ENCODE measurements around the gene PDXK. TPM values are rescaled to one million over a fixed set of nuclear protein-coding genes. Genes with fewer than 3 reads are reported as not detected.

PDXK gene
- total RNA-seq, 1 experiment from 2014 or later = 114 TPM

DNA sequence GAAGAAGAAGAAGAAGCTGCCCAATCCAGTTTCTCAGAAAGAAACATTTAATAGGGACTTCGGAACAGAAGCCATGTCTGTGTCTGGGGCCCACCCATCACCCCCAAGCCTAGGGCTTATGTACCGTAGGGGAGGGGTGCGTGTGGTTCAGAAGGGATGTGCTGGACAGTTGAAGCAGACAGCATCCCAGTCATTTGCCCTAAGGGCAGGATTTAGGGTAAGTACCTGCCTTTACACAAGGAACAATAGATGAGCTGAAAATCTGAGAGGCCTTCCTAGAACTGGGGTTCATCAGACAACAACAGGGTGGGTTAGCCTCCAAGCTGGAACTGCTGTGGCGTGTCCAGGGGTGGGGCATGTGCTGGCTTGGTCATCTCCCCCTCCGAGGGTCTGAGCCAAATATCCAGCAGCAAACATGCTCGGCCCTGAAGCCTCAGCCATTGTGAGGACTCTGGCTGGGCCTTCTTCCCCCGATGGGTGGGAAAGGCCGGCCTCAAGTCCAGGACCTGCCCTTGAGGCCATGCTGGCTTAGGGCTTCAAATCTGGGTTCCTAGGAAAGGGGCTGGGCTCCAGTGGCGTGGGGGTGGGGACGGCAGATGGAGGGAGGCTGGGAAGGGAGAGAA is 45.1 kb downstream of the PDXK start:
- no peak overlapping the region for H3K27ac ChIP-seq (ENCODE audit: low read depth, low read length, poor library complexity, severe bottlenecking)
- ChIA-PET POLR2A (ENCODE audit: low non-redundant PET) (no interaction called here), CTCF (no interaction called here)
- H3K9me3 ChIP-seq (ENCODE audit: low read depth, low read length, poor library complexity, severe bottlenecking) = no peaks in the 10 kb centered on the region
- DNase-seq (ENCODE audit: low spot score) = no peak
- H3K4me3 ChIP-seq (ENCODE audit: low read depth, low read length, poor library complexity, severe bottlenecking) = no peak overlapping the region
- peaks cover 3% of the 10 kb centered on the region for H3K36me3 ChIP-seq (ENCODE audit: insufficient read depth, low read length, poor library complexity, severe bottlenecking)
- intact Hi-C loops (cut with micrococcal nuclease; ENCODE audit: unreplicated experiment) = no loop called here
- BruUV-seq (replicated peaks) = no TSS peak
- H3K4me1 ChIP-seq (ENCODE audit: insufficient read depth, low read length, poor library complexity, severe bottlenecking) = no peaks in the 10 kb centered on the region
- no peaks in the 10 kb centered on the region for H3K27me3 ChIP-seq (replicated peaks; ENCODE audit: insufficient read depth, low read depth, low read length, poor library complexity)
- no peak for TF ChIP-seq EZH2 (IDR thresholded peaks at IDR 0.05; ENCODE audit: borderline replicate concordance, low read depth, low read length, poor library complexity, severe bottlenecking)
- TF ChIP-seq, protein P1, sequence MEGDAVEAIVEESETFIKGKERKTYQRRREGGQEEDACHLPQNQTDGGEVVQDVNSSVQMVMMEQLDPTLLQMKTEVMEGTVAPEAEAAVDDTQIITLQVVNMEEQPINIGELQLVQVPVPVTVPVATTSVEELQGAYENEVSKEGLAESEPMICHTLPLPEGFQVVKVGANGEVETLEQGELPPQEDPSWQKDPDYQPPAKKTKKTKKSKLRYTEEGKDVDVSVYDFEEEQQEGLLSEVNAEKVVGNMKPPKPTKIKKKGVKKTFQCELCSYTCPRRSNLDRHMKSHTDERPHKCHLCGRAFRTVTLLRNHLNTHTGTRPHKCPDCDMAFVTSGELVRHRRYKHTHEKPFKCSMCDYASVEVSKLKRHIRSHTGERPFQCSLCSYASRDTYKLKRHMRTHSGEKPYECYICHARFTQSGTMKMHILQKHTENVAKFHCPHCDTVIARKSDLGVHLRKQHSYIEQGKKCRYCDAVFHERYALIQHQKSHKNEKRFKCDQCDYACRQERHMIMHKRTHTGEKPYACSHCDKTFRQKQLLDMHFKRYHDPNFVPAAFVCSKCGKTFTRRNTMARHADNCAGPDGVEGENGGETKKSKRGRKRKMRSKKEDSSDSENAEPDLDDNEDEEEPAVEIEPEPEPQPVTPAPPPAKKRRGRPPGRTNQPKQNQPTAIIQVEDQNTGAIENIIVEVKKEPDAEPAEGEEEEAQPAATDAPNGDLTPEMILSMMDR (conservative IDR thresholded peaks at IDR 0.05; ENCODE audit: low read depth, low read length) = no peak

DNA sequence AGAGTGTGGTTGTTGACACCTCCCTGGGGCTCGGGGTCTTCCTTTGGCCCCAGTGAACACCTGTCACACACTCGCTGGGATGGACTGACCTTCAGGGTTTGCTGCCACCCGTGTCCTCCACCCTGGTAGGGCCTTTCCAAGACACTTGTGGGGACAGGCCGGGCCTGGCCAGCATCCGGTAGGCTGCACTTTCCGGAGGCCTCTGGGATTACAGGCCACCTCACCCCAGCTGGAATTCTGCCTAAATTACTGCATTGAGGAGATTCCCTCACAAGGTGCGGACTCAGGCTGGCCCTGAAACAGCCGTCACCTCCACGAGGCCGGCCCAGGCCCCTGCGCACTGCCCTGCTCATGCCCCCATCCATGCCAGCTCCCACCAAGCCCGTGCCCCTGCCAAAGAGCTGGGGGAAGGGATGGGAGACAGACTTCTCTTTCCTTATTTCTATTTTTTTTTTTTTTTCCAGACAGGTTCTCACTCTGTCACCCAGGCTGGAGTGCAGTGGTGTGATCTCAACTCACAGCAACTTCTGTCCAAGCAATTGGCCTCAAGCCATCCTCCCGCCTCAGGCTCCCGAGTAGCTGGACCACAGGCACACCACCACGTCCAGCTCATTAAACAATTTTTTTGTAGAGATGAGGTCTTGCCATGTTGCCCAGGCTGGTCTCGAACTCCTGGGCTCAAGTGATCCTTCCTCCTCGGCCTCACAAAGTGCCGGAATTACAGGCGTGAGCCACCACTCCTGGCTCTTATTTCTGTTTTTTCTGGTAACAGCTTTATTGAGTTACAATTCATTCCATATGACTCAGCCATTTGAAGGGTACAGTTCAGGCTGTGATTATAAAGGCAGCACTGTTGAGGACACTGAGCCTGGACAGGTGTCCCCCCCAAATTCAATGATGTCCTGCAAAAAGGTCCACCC is 45.9 kb downstream of the PDXK start:
- no peak for DNase-seq (ENCODE audit: low spot score)
- H3K27ac ChIP-seq (ENCODE audit: low read depth, low read length, poor library complexity, severe bottlenecking) = no peak overlapping the region
- no peak for TF ChIP-seq EZH2 (IDR thresholded peaks at IDR 0.05; ENCODE audit: borderline replicate concordance, low read depth, low read length, poor library complexity, severe bottlenecking)
- TF ChIP-seq, protein P1 (conservative IDR thresholded peaks at IDR 0.05; ENCODE audit: low read depth, low read length) = no peak
- intact Hi-C loops (cut with micrococcal nuclease; ENCODE audit: unreplicated experiment) = no loop called here
- H3K9me3 ChIP-seq (ENCODE audit: low read depth, low read length, poor library complexity, severe bottlenecking) = no peaks in the 10 kb centered on the region
- no peaks in the 10 kb centered on the region for H3K27me3 ChIP-seq (replicated peaks; ENCODE audit: insufficient read depth, low read depth, low read length, poor library complexity)
- no TSS peak for BruUV-seq (replicated peaks)
- no peaks in the 10 kb centered on the region for H3K4me1 ChIP-seq (ENCODE audit: insufficient read depth, low read length, poor library complexity, severe bottlenecking)
- H3K36me3 ChIP-seq (ENCODE audit: insufficient read depth, low read length, poor library complexity, severe bottlenecking) = peaks cover 3% of the 10 kb centered on the region
- no peak overlapping the region for H3K4me3 ChIP-seq (ENCODE audit: low read depth, low read length, poor library complexity, severe bottlenecking)
- ChIA-PET POLR2A (ENCODE audit: low non-redundant PET) (no interaction called here), CTCF (no interaction called here)

GRCh38 chr21:43766734-43767497 is 48.0 kb downstream of the PDXK start:
- ChIA-PET POLR2A (ENCODE audit: low non-redundant PET) (no interaction called here), CTCF (interaction anchor here (0.6 kb wide), 1 partner anchor 38 kb away, joined by 4 read pairs; no protein-coding TSS in a partner anchor)
- no peaks in the 10 kb centered on the region for H3K9me3 ChIP-seq (ENCODE audit: low read depth, low read length, poor library complexity, severe bottlenecking)
- TF ChIP-seq EZH2 (IDR thresholded peaks at IDR 0.05; ENCODE audit: borderline replicate concordance, low read depth, low read length, poor library complexity, severe bottlenecking) = no peak
- TF ChIP-seq, protein P1 (conservative IDR thresholded peaks at IDR 0.05; ENCODE audit: low read depth, low read length) = no peak
- BruUV-seq (replicated peaks) = no TSS peak
- no peak overlapping the region for H3K4me3 ChIP-seq (ENCODE audit: low read depth, low read length, poor library complexity, severe bottlenecking)
- intact Hi-C loops (cut with micrococcal nuclease; ENCODE audit: unreplicated experiment) = no loop called here
- peaks cover 3% of the 10 kb centered on the region for H3K36me3 ChIP-seq (ENCODE audit: insufficient read depth, low read length, poor library complexity, severe bottlenecking)
- H3K27me3 ChIP-seq (replicated peaks; ENCODE audit: insufficient read depth, low read depth, low read length, poor library complexity) = no peaks in the 10 kb centered on the region
- H3K4me1 ChIP-seq (ENCODE audit: insufficient read depth, low read length, poor library complexity, severe bottlenecking) = peaks cover 11% of the 10 kb centered on the region
- H3K27ac ChIP-seq (ENCODE audit: low read depth, low read length, poor library complexity, severe bottlenecking) = no peak overlapping the region
- no peak for DNase-seq (ENCODE audit: low spot score)

All from A673 (cell line).